Lung (tissue), 12 donors: ENCODE results near the gene ANKRD28. TPM values are rescaled to one million over a fixed set of nuclear protein-coding genes. Genes with fewer than 3 reads are reported as not detected.
A peak's percentile ranks its signal among the peaks of the same experiment; 100 is the strongest.

ENCODE experiments used
- ATAC-seq: fragments of 200-7000 bp; cut with Tn5 transposase; one replicate; pipeline ENCODE4 v1.9.1; 2020; ENCODE audit warnings: moderate number of reproducible peaks; ENCODE audit not compliant: insufficient read depth, low FRiP score
- DNase-seq, 3 donors: peaks; one replicate each; pipeline ENCODE4 v3.0.0-alpha.2; 2013 to 2017
- H3K27ac ChIP-seq, 2 donors: one replicate each; pipeline ENCODE4 v1.5.1; 2013; ENCODE audit warnings: mild to moderate bottlenecking in 2 of 2, moderate library complexity in 2 of 2, control low read depth in 1 of 2, inconsistent platforms in 1 of 2, low read depth in 1 of 2, low read length in 1 of 2
- H3K27me3 ChIP-seq, 3 donors: one replicate each; pipeline ENCODE4 v1.5.1; 2013; ENCODE audit warnings: low read length in 2 of 3; ENCODE audit not compliant: control insufficient read depth in 3 of 3, insufficient read depth in 3 of 3
- H3K36me3 ChIP-seq, 4 donors: one replicate each; pipeline ENCODE4 v1.5.1; 2013; ENCODE audit warnings: low read length in 4 of 4, mild to moderate bottlenecking in 1 of 4, moderate library complexity in 1 of 4; ENCODE audit not compliant: control insufficient read depth in 4 of 4, insufficient read depth in 4 of 4
- H3K4me1 ChIP-seq, 5 donors: one replicate each; pipeline ENCODE4 v1.5.1; 2013; ENCODE audit warnings: low read length in 5 of 5, mild to moderate bottlenecking in 2 of 5, moderate library complexity in 1 of 5; ENCODE audit not compliant: control insufficient read depth in 5 of 5, insufficient read depth in 5 of 5
- H3K4me3 ChIP-seq: one replicate; pipeline ENCODE4 v1.5.1; 2013; ENCODE audit warnings: mild to moderate bottlenecking, control low read depth, moderate library complexity
- H3K9ac ChIP-seq, 2 donors: one replicate each; pipeline ENCODE4 v1.5.1; 2013; ENCODE audit warnings: low read length in 2 of 2, control low read depth in 1 of 2; ENCODE audit not compliant: insufficient read depth in 1 of 2
- H3K9me3 ChIP-seq, 4 donors: one replicate each; pipeline ENCODE4 v1.5.1; 2013; ENCODE audit warnings: low read length in 3 of 4, mild to moderate bottlenecking in 1 of 4, moderate library complexity in 1 of 4; ENCODE audit not compliant: control insufficient read depth in 4 of 4, insufficient read depth in 3 of 4
- WGBS, 2 donors: extraction: QIAGEN DNeasy Blood & Tissue Kit; methylation state at CpG; one replicate each; pipeline ENCODE4 v1.1.7; 2013; 5-methylcytosine and 5-hydroxymethylcytosine counted together
- polyA plus RNA-seq, 2 donors: library from polyadenylated mRNA; stranded (reverse); fragments of 200-250 nt; gene quantifications; one replicate each; pipeline ENCODE4 v1.2.1, GENCODE V29; 2013
- total RNA-seq, 2 donors: library from RNA; depleted of rRNA in 1 of 2; stranded (reverse); fragments of >200 nt in 1 of 2; gene quantifications; one replicate each; pipeline ENCODE4 v1.2.1, GENCODE V29; 2014 to 2021
- TF ChIP-seq, protein P1 (sequence below): IDR thresholded peaks from 2 replicates; pipeline ENCODE4 v1.5.1; 2012; ENCODE audit warnings: mild to moderate bottlenecking; ENCODE audit errors: control extremely low read depth, extremely low read depth
- donor health status: control.
- donor health status: control.
- donor health status: Bipolar disorder and iron deficiency.
- donor health status: healthy.
- donor health status: DM: yes; HTN: yes; CAD: no.

The ANKRD28 gene
- total and polyA plus RNA-seq, 4 donors: 11.1 to 66.7 (median 39.2) TPM

DNA sequence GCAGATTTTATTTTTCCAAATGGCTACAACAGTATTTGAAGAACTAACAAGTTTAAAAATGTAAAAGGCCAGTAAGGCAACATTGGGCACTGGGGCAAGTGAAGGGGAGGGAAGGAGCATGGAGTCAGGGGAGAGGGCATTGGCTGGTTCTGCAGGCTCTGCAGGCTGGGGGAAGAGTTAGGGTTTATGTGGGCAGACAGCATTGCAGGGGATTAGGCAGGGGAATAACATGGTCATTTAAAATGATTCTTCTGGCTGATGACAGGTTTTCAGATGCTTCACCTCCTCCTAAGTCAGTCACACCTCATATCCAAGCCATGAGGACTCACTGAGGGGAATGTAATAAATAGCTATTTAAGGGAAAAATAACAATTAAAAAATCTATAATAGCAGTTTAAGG, 143.7 kb downstream of the ANKRD28 start:
- H3K4me1 ChIP-seq: no peaks in the 10 kb centered on the region
- no peaks in the 10 kb centered on the region for H3K36me3 ChIP-seq
- H3K27ac ChIP-seq: no peak overlapping the region
- H3K27me3 ChIP-seq: no peaks in the 10 kb centered on the region
- no peak overlapping the region for H3K4me3 ChIP-seq
- TF ChIP-seq, protein P1, sequence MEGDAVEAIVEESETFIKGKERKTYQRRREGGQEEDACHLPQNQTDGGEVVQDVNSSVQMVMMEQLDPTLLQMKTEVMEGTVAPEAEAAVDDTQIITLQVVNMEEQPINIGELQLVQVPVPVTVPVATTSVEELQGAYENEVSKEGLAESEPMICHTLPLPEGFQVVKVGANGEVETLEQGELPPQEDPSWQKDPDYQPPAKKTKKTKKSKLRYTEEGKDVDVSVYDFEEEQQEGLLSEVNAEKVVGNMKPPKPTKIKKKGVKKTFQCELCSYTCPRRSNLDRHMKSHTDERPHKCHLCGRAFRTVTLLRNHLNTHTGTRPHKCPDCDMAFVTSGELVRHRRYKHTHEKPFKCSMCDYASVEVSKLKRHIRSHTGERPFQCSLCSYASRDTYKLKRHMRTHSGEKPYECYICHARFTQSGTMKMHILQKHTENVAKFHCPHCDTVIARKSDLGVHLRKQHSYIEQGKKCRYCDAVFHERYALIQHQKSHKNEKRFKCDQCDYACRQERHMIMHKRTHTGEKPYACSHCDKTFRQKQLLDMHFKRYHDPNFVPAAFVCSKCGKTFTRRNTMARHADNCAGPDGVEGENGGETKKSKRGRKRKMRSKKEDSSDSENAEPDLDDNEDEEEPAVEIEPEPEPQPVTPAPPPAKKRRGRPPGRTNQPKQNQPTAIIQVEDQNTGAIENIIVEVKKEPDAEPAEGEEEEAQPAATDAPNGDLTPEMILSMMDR: no peak
- ATAC-seq: no peak
- peaks cover 0 to 14% (median 10%) of the 10 kb centered on the region in 4 donors for H3K9me3 ChIP-seq
- H3K9ac ChIP-seq: no peak overlapping the region
- no peak for DNase-seq

DNA sequence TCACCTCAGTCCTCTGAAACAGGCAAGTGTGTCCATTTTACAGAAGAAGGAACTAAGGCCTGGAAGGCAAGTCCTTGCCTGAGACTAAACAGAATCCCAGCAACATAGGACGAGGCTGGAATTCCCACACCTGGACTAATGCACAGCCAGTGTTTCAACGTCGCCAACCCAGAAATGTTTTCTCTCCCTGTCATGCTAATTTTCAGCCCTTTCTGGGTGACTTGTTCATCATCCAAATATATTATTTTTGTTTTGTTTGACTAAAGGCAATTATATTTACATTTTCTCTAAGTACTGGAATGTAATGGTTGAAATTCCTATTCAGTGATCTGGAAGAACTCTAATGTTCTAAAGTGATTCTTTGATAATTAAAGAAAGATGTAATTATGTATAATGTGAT, 144.5 kb downstream of the ANKRD28 start:
- no peaks in the 10 kb centered on the region for H3K4me1 ChIP-seq
- no peaks in the 10 kb centered on the region for H3K36me3 ChIP-seq
- H3K4me3 ChIP-seq: no peak overlapping the region
- H3K9me3 ChIP-seq: peaks cover 0 to 14% (median 10%) of the 10 kb centered on the region in 4 donors
- H3K27me3 ChIP-seq: no peaks in the 10 kb centered on the region
- H3K9ac ChIP-seq: no peak overlapping the region
- no peak overlapping the region for H3K27ac ChIP-seq
- DNase-seq: no peak
- ATAC-seq: no peak
- WGBS, 2 donors: 93 to 98% methylated on average over 3 of the region's 3 CpGs
- TF ChIP-seq, protein P1: no peak

DNA sequence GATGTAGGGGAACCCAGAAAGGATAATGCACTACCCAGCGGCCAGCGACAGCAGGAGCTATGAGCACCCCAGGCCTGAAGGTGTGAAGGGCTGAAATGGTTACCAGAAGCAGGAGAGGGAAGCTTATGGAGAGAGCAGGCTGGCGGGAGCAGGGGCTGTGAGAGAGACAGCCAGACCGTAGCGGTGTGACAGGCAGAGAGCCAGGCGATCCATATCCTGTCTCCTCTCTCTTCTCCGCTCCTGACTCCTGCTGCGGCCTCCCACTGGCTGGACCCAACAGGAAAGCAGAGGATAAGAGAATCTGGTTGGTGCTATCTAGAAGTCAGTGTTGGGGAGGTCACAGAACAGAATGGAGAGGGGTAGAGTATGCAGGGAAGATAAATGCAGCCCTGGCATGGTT, 146.4 kb downstream of the ANKRD28 start:
- Histone ChIP-seq H3K4me3 (no peak overlapping the region), H3K36me3 (no peaks in the 10 kb centered on the region), H3K27ac (no peak overlapping the region), H3K9ac (no peak overlapping the region), H3K4me1 (peaks cover 0 to 7% (median 0%) of the 10 kb centered on the region in 5 donors), H3K27me3 (no peaks in the 10 kb centered on the region), H3K9me3 (peaks cover 0 to 5% (median 4%) of the 10 kb centered on the region in 4 donors)
- DNase-seq (peak in 1 of 3 donors; percentile 45), ATAC-seq (no peak)
- WGBS, 2 donors: 71 to 73% methylated on average over 8 of the region's 8 CpGs
- TF ChIP-seq, protein P1: no peak

DNA sequence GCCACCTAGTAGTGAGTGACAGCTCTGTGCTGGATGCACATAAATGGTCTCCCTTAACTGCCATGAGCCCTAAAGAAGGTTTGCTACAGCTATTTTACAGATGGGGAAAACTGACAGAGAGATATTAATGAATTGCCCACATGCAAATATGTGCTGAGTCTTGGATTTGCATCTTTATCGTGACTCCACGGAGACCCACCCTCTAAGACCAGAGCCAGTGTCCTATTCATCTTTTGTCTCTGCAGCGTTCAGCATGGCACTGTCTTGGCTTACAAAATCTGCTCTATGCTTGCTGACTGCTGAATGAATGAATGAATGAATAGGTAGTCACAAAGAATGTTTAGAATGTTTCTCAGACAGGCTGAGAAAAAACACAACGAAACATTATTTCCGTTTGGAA, 147.9 kb downstream of the ANKRD28 start:
- peaks cover 0 to 7% (median 0%) of the 10 kb centered on the region in 5 donors for H3K4me1 ChIP-seq
- H3K27ac ChIP-seq: no peak overlapping the region
- DNase-seq: no peak
- H3K4me3 ChIP-seq: no peak overlapping the region
- H3K9me3 ChIP-seq: peaks cover 0 to 1% (median 0%) of the 10 kb centered on the region in 4 donors
- H3K27me3 ChIP-seq: no peaks in the 10 kb centered on the region
- TF ChIP-seq, protein P1: no peak
- WGBS, 2 donors: 92 to 94% methylated on average over 5 of the region's 5 CpGs
- peaks cover 0 to 4% (median 0%) of the 10 kb centered on the region in 4 donors for H3K36me3 ChIP-seq
- ATAC-seq: no peak
- H3K9ac ChIP-seq: no peak overlapping the region
